Type B pancreatic cell (in vitro differentiated cells): Measurements from ENCODE around the gene FAM53A. TPM values are rescaled to one million over a fixed set of nuclear protein-coding genes. Genes with fewer than 3 reads are reported as not detected.

Experiments
- DNase-seq: peaks from one replicate; pipeline ENCODE4 v3.0.0; 2021; ENCODE audit warnings: mixed read lengths; ENCODE audit not compliant: unreplicated experiment; ENCODE audit errors: extremely low spot score
- H3K27ac Mint-ChIP-seq: 2 replicates; pipeline ENCODE4 v1.8.0; 2021; ENCODE audit warnings: mild to moderate bottlenecking, mixed read lengths
- H3K27me3 Mint-ChIP-seq: 2 replicates; pipeline ENCODE4 v1.8.0; 2021; ENCODE audit warnings: mixed read lengths
- H3K36me3 Mint-ChIP-seq: 2 replicates; pipeline ENCODE4 v1.8.0; 2021; ENCODE audit warnings: mixed read lengths
- H3K4me1 Mint-ChIP-seq: one replicate; pipeline ENCODE4 v1.8.0; 2021; ENCODE audit warnings: mixed read lengths; ENCODE audit not compliant: unreplicated experiment
- H3K4me3 Mint-ChIP-seq: 2 replicates; pipeline ENCODE4 v1.8.0; 2021; ENCODE audit warnings: mild to moderate bottlenecking, mixed read lengths
- H3K9me3 Mint-ChIP-seq: 2 replicates; pipeline ENCODE4 v1.8.0; 2021; ENCODE audit warnings: mixed read lengths
- CTCF ChIP-seq: fragments of 200-600 bp; sonication (generic); conservative IDR thresholded peaks from 2 replicates; pipeline ENCODE4 v1.5.0; 2021; ENCODE audit warnings: antibody characterized with exemption, mild to moderate bottlenecking
- total RNA-seq: library from RNA; stranded (reverse); gene quantifications from 2 replicates; pipeline ENCODE4 v1.2.1, GENCODE V29; 2021; ENCODE audit warnings: low replicate concordance

Gene FAM53A
- total RNA-seq, 1 donor from 2014 or later = 3.2 TPM

- Mint-ChIP-seq H3K36me3 (no peaks in the 10 kb centered on the region), H3K27me3 (peaks cover 16% of the 10 kb centered on the region), H3K27ac (no peak overlapping the region), H3K9me3 (peaks cover 4% of the 10 kb centered on the region), H3K4me1 (peaks cover 6% of the 10 kb centered on the region), H3K4me3 (no peak overlapping the region)
- no peak for DNase-seq
- no peak for TF ChIP-seq CTCF
These were observed 88.3 kb downstream of the FAM53A start for GRCh38 chr4:1595789-1596325.

GRCh38 chr4:1594871-1595788 lies 89.0 kb downstream of the FAM53A start:
- Mint-ChIP-seq H3K4me1 (peaks cover 6% of the 10 kb centered on the region), H3K4me3 (no peak overlapping the region), H3K27me3 (peaks cover 16% of the 10 kb centered on the region), H3K36me3 (no peaks in the 10 kb centered on the region), H3K9me3 (peaks cover 5% of the 10 kb centered on the region), H3K27ac (no peak overlapping the region)
- DNase-seq = no peak
- TF ChIP-seq CTCF = no peak

- no peak for DNase-seq
- Mint-ChIP-seq H3K36me3 (no peaks in the 10 kb centered on the region), H3K27me3 (peaks cover 19% of the 10 kb centered on the region), H3K27ac (no peak overlapping the region), H3K9me3 (peaks cover 5% of the 10 kb centered on the region), H3K4me3 (no peak overlapping the region), H3K4me1 (peaks cover 6% of the 10 kb centered on the region)
- no peak for TF ChIP-seq CTCF
These were observed 90.2 kb downstream of the FAM53A start for GRCh38 chr4:1593881-1594345.

- peak overlapping the region; percentile 46 for H3K4me3 Mint-ChIP-seq
- no peak for TF ChIP-seq CTCF
- H3K4me1 Mint-ChIP-seq = peaks cover 6% of the 10 kb centered on the region
- H3K27me3 Mint-ChIP-seq = peaks cover 19% of the 10 kb centered on the region
- DNase-seq = no peak
- no peak overlapping the region for H3K27ac Mint-ChIP-seq
- peaks cover 5% of the 10 kb centered on the region for H3K9me3 Mint-ChIP-seq
- no peaks in the 10 kb centered on the region for H3K36me3 Mint-ChIP-seq
These were observed 90.7 kb downstream of the FAM53A start for GRCh38 chr4:1593458-1593857.

GRCh38 chr4:1592709-1593417 lies 91.2 kb downstream of the FAM53A start:
- Mint-ChIP-seq H3K9me3 (peaks cover 5% of the 10 kb centered on the region), H3K36me3 (no peaks in the 10 kb centered on the region), H3K27ac (no peak overlapping the region), H3K4me3 (no peak overlapping the region), H3K4me1 (peaks cover 6% of the 10 kb centered on the region), H3K27me3 (peaks cover 23% of the 10 kb centered on the region)
- TF ChIP-seq CTCF = no peak
- DNase-seq = no peak
